Neural cell (in vitro differentiated cells): Measurements from ENCODE around the gene CNNM2.

Source experiments
- CTCF ChIP-seq: fragments of 450-650 bp; IDR thresholded peaks from 2 replicates; pipeline ENCODE4 v1.5.1; 2014; ENCODE audit warnings: antibody characterized with exemption, mild to moderate bottlenecking, moderate library complexity; ENCODE audit not compliant: poor library complexity, severe bottlenecking
- REST ChIP-seq: IDR thresholded peaks from 2 replicates; pipeline ENCODE4 v1.6.1; 2012; ENCODE audit warnings: borderline replicate concordance

GRCh38 chr10:103114876-103115275 is 196.8 kb downstream of the CNNM2 start:
- TF ChIP-seq CTCF (no peak), REST (no peak)
